Embryonic facial prominence (tissue), 1 donor: ENCODE measurements around the gene MIF4GD.
A peak's percentile ranks its signal among the peaks of the same experiment; 100 is the strongest.
"Not testable (repeated sequence)": the region's sequence is repeated elsewhere in the genome, so short reads cannot be mapped to it uniquely, and the experiment has no call there.

Experiments used
- DNase-seq: peaks from one replicate; pipeline ENCODE4 v3.0.0-alpha.2; 2016; ENCODE audit errors: extremely low spot score

Gene MIF4GD, protein sequence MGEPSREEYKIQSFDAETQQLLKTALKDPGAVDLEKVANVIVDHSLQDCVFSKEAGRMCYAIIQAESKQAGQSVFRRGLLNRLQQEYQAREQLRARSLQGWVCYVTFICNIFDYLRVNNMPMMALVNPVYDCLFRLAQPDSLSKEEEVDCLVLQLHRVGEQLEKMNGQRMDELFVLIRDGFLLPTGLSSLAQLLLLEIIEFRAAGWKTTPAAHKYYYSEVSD

DNA sequence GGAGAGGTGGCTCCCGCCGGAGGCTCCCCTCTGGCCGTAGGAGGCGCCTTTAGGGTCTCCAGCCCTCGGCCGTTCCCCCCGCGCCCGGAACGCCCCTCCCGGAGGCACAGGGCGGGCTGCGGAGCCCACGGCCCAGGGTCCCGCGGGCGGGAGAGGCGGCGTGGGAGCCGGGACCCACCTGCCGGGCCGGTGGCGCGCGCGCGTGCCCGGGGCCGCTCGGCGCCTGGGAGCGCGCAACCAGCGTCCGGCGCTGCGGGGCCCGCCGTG is at the start of gene MIF4GD:
Gene MIF4GD (minus strand): TSS at position 266 of the 267 bp plus-strand sequence. CDS start 1,036 bp downstream, outside the sequence.
- DNase-seq: no peak

DNA sequence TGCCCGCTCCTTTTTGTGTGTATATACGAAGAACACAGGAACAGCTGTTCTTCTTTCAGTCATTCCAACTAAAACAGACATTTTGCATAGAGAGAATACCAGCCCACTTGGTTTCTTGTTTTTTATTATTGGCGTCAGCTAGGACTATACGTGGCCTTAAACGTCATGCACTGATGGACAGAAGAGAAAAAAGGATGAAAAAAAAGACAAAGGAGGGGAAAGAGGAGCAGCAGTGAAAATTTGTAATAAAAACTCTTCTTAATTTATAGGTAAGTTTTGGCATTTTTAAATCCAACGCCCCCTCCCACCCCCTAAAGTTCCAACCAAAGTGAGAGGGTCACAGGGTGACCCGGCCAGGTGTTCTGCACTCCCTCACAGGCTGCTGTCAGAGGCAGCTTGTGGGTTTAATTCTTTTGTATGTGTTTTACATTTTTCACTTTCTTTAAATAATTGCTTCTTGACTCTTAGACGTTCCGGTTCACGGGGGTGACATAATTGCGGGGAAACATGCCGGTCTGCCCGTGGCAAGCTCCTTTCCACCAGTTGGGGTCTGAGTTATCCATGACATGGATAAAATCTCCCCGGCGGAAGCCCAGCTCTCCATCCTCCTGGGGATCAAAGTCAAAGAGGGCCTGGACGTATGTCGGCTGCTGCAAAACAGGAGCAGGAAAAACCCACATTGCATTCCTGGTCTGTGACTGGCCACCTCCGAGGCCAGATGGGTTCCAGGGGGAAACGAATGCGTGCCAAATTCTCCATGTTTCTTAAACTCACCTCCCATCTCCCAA is 49.1 kb upstream of the MIF4GD start:
- no peak for DNase-seq

DNA sequence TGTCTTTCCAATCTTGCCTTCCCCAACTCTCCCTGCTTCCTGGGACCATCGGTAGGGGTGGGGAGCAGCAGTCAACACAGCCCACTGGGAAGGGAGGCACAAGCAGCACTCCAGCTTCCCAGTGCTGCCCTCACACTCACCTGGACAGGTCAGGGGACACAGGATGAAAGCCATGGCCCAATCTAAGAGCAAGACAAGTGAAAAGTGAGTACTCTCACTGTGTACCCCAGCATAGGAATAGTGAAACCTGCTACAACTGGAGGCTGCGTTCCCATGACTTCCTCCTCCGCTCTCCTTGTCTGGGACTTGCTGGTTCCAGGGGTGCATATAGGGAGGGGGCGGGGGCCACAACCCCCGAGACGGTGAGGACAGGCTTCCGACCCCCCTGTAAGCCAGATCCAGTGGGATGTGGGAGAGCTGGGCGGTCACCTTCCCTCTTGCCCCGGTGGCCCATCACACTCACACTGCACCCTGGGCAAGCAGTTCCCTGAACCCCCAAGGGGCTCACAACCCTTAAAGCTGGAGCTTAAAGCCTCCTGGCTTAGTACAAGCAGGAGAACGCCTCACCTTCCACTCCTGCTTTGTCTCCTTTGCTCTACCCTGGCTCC is 47.7 kb upstream of the MIF4GD start:
- DNase-seq: no peak

DNA sequence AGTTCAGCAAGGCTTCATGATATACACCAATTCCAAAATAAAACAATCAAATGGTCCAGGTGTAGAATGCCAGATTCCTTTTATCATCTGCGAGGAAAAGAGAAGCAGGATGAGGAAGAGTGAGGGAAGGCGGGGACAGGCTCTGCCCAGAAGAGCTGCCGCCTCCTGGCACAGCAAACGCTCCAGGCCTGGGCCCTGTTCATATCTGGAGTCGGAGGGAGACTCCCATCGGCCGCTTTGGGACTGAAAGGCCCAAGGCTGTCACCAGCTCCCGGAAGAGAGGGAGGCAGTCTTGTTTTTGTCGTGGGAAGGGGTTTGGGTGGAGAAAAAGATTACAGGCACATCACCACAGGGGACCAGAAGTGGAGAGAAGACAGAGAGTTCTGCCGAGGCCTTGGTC is 47.2 kb upstream of the MIF4GD start:
- no peak for DNase-seq

DNA sequence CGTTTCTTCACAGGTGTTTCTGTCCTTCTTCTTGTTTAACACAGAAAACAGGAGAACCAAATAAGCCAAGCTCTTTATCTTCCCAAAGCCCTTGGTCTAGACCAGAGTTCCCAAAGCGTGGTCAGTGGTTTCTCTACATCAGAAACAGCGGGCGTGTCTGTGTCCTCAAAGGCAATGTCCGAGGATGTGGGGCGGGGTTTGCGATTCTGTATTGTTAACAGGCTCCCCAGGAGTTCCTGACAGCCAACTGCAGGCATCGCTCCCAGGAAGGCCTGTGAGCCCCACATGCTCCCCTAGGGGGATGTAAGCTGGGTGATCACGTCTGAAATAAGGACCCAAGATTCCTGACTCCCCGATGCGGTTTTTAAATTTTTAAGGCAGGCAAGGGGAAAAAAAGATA is 46.6 kb upstream of the MIF4GD start:
- no peak for DNase-seq

DNA sequence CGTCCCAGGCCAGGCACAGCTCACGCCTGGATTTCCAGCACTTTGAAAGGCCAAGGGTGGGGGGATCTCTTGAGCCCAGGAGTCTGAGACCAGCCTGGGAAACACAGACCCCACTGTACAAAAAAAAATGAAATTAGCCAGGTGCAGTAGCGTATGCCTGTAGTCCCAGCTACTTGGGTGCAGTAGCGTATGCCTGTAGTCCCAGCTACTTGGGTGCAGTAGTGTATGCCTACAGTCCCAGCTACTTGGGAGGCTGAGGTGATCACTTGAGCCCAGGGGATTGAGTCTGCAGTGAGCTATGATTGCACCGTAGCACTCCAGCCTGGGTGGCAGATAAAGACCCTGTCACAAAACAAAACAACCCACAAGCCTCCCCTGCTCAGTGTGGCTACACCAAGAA is 45.2 kb upstream of the MIF4GD start:
- DNase-seq: no peak

DNA sequence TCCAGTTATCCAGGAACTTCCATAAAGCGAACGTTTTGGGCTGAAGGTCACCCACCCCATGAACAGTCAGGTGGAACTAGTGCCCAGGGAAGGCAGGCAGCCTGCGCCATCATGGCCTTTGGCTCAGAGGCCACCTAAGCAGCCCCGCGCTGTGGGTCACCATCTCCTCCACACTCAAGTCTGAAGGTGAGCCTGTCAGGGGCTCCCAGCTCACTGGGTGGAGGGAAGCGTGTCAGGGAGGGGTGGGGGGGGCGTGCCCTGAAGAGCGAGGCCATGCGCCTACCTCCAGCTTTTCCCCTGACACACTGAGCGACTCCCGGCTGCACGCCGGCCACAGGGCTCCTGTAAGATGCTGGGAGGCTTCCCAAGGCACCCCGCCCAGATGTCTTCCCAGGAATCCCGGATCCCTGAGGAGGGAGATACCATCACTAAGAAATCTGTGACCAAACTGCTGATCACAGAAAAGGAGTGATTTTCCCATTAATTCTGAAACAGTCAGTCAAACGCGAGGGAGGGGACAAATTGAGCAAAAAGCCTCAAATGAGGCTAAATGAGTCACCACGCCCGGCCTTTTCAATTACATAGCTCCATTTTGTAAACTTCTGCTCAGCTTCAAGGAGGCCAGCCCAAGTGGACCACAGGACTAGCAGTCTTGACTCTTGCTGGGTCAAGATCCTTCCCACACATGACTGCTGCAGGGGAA is 44.7 kb upstream of the MIF4GD start:
- no peak for DNase-seq

DNA sequence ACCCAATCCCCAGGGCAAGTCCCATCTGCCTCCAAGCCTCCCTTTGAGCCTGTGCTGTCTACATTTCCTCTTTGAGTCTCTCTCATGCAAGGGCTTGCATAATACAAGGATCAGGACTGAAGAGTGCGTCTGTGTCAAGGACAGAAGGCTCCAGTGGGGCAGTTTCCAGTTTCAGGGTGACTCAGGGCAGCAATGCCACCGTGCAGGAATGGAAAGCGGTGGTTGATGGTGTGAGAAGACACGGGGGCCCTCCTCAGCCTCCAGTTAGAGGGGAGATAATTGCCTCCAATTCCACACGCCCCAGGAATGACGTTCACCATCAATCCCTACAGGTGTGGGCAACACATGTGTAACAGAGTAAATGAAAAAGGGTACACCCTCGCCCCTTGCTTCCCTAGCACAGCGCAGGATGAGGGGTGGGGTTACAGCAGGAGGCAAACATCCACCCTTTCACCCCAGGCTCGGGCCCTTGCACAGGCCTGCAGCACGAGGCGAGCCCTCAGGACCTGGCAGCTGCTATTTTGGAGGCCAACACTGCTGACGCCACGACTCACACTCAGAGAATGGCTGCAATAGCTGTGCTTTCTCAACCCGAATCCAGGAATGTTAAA is 43.0 kb upstream of the MIF4GD start:
- DNase-seq: no peak

DNA sequence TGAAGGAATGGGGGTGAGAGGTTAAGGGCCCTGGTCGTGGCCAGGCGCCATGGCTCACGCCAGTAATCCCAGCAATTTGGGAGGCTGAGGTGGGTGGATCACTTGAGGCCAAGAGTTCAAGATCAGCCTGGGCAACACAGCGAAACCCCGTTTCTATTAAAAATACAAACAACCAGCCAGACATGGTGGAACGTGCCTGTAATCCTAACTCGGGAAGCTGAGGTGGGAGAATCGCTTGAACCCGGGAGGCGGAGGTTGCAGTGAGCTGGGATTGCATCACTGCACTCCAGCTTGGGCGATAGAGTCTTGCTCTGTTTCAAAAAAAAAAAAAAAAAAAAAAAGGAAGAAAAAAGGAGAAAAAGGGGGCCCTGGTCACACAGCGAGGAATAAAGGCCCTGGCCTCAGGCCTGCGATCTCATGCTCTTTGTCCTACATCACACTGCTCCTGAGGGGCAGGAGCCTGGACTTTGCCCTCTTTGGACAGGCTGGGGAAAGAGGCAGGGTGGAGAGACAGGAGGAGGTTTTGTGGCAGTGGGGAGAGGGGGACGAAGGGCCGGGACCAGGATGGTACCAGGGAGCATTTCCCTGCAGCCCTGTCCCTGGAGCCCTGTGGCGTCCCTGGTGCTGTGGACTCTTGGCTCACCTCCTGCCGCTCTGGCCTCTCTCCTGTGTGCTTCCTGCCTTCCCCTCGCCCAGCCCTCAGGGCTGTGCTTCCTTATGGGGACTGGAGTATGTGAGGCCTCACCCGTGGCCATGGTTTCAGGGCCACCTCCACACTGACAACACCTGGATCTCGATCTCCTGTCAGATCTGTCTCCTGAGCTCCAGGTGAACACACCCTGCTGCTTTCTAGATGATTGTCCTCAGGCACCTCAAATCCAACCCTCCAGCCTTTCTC is 38.0 kb upstream of the MIF4GD start:
- no peak for DNase-seq

DNA sequence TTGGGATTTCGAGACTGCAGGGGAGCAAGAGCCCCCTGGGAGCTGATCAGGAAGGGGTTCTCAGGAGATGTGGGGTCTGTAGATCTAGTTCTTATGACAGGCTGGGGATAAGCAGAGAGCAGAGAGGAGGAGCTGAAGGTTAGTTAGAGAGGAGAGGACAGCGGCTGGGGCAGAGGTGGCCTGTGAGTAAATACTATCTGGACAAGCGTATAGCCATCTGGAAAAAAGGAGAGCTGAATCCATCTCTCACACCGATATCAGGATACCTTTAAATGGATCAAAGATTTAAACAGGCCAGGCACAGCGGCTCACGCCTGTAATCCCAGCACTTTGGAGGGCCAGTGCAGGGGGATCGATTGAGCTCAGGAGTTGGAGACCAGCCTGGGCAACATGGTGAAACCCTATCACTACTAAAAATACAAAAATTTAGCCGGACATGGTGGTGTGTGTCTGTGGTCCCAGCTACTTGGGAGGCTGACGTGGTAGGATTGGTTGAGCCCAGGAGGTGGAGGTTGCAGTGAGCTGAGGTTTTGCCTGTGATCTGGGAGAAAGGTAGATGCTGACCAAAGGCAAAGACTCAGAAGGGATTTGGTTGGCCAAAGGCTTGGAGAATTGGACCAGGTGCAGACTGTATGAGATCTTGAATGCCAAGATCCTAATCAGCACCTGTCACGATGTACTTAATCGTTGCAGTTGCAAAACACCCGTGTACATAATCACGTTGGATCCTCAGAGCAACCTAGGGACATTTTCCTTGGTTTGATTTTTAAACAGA is 37.1 kb upstream of the MIF4GD start:
- DNase-seq: no peak

DNA sequence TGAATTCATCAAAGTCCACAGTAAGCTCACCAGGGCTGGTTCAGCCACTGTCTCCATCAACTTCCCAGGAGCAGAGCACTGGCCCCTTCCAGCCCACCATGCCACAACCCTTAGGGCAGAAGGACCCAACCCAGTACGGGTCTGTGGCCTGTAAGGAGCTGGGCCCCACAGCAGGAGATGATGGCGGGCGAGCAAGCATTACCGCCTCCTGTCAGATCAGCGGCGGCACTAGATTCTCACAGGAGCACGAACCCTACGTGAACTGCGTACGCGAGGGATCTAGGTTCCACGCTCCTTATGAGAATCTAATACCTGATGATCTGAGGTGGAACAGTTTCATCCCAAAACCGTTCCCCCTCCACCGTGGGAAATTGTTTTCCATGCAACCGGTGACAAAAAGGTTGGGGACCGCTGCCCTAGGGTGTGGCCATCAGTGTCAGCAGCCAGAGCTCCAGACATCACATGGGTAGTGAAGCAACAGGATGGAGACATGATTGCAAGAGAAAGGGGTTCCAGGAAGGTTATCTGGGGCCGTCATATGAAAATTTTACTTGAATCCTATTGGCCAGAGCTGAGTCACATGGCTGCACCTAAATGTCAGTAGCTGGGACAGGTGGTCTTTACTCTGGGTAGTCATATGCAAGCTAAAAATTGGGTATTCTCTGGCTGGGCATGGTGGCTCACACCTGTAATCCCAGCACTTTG is 30.6 kb upstream of the MIF4GD start:
- DNase-seq: no peak

DNA sequence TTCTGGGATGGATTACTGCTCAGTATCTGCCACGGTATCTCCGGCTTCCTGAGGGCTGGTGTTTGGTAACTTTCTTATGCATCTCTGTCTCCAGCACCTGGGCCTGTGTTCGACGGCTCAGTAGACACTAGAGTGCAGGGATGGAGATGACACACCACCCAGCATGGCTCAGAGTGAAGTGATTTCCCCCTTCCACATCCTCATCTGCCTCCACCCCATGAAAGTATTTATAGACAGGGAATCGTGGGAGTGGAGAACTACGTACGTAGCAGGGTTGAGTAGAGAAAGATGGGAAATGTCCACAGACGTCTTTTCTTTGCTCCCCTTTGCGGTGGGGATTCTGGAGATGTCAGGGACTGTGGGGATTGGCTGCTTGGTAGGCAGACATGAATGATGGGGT is 30.0 kb upstream of the MIF4GD start:
- DNase-seq: no peak

DNA sequence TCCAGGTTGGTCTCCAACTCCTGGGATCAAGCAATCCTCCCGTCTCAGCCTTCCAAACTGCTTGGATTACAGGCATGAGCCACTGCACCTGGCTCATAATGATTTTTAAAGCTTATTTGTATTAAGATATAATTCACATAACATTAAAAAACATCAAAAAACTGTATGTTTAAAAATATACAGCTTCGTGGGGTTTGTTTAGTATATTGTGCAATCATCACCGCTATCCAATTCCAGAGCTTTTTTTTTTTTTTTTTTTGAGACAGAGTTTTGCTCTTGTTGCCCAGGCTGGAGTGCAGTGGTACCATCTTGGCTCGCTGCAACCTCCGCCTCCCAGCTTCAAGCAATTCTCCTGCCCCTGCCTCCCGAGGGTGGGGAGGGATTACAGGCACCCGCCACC is 29.2 kb upstream of the MIF4GD start:
- no peak for DNase-seq

DNA sequence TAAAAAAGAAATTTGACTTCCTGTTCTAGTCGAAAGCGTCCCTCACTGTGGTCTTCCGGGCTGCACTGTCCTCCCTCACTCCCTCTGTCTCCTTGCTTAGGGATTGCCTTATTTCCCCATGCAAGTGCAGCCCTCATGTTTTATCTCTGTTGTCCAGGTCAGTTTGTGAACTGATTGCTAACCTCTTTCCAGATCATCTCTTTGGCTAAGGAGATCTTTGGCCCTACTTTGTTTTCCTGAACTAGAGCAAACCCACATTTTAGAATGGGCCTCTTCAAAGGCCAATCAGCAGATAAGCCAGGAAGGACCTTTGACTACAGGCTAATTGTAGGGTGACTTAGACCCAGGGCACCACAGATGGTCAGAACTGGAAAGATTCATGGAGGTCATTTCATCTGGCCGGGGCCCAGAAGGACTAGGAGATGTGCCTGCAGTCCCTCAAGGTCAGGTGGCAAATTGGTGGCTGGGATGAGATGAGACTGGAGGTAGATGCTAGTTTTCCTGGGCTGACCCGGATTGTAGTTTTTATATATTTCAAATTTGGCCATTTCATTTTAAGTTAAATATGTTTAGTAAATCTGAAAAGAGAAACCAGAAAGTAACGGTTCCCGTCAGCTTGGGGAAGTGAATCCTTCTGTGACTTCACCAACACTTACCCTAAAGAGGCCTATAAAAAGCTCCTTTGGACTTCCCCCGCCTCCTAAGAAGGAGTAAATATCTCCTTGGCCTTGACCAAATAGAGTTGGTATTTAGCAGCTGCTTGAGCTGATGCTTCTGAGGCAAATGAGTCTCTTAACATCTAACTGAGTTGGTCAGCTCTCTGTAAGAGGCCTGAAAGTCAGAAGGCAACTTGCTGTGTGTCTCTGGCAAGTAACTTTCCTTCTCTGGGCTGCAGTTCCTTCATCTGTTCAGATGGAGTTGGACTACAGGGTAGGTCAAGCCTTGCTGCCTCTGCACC is 24.4 kb upstream of the MIF4GD start:
- no peak for DNase-seq

DNA sequence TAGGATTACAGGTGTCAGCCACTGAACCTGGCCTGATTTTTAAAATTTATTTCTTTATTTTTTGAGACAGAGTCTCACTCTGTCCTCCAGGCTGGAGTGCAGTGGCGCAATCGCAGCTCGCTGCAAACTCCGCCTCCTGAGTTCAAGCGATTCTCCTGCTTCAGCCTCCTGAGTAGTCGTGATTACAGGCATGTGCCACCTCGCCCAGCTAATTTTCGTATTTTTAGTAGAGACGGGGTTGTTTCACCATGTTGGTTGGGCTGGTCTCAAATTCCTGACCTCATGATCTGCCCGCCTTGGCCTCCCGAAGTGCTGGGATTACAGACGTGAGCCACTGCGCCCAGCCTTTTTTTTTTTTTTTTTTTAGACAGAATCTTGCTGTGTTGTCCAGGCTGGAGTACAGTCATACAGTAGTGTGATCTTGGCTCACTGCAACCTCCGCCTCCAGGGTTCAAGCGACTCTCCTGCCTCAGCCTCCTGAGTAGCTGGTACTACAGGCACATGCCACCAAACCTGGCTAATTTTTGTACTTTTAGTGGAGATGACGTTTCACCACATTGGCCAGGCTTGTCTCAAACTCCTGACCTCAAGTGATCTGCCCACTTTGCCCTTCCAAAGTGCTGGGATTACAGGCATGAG is 21.9 kb upstream of the MIF4GD start:
- not testable (repeated sequence) for DNase-seq

DNA sequence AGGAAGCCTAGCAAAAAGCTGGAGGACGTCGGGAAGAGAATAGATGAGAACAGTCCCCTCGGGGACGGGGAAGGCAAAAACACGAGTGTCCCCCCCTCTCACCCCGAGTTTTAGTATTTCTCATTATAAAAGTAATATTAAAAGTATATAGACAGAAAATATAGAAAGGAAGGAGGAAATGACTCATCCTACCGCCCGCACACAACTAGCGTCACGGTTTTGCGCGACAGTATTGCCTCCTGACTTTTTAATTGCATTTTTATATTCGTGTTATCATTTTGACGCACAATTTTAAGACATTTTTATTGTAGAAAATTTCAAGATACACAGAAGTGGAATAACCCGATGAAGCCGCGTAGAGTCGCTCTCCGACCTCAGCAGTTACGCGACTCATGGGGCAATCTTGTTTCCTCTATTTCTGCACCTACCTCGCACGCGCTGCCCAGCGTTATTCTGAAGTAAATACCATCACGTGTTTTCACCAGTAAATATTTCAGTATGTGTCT is 18.9 kb upstream of the MIF4GD start:
- DNase-seq: peak; percentile 33

DNA sequence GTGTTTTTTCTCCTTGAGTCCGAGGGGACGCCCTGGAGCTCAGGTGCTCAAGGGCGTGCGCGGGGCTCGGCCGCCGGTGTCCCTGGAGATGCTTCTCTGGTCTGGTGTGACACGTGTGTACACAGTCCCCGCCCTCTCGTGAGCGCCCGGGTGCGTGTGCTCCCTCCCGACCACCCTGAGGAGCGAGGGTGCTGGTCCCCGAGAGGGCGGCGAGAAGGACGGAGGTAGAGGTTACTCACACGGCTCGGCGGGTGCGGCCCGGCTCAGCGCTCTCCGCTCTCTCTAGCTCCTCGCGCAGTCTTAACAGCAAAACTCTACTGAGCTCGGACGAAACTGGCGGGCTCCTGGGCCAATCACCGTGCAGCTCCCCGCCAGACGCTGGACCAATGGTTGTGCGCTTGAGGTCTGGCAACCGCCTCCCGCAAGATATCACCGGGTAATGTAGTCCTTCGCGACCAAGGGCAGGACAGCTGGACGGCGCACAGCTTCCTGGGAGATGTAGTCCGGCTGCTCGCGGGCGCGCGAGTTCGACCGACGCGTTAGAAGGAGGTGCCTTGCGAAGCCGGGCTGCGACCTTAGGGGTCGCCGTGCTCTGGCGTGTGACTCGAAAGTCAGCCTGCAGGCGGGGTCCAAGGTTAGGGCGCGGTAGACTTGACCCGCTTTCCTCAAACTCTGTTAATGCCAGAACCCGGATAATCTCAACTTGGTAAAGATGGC is 18.2 kb upstream of the MIF4GD start, which contains the start of gene SLC25A19:
Gene SLC25A19 (minus strand): TSS at position 319 of the 717 bp plus-strand sequence. CDS start 2,669 bp downstream, outside the sequence.
- peak; percentile 96 for DNase-seq
